Measurements from ENCODE around the gene LACTB. TPM values are rescaled to one million over a fixed set of nuclear protein-coding genes. Genes with fewer than 3 reads are reported as not detected.
"Not testable (repeated sequence)": the region's sequence is repeated elsewhere in the genome, so short reads cannot be mapped to it uniquely, and the experiment has no call there.

Gene LACTB
- total RNA-seq, 4 donors from 2014 or later, result 10.9 to 37.1 (median 12.6) TPM

DNA sequence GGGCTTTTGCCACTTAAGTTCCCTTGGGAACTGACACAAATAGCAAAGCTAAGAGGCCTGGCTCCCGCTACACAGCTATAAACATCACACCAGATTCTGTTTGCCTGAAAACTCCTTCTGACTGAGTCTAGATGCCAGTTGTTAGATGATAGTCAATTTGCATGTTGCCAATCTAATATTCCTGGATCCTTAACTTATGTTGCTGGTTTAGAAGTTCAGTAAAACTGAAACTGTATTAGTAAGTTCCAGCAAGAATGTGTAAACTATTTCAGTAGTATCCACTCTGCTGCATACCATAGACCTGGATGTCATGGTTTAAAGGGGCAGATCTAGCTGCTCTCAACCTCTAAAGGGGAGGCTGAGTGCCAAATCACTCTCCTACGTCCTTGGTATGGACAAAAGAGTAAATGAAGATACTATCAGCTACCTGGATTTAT, 27.1 kb upstream of the LACTB start:
- TF ChIP-seq CTCF (IDR thresholded peaks at IDR 0.05) (no peak), POLR2A (IDR thresholded peaks at IDR 0.05) (no peak)
- DNase-seq, result no peak
- H3K36me3 ChIP-seq, result no peaks in the 10 kb centered on the region
- no peak overlapping the region for H3K4me3 ChIP-seq
- H3K4me1 ChIP-seq, result peaks cover 0 to 7% (median 1%) of the 10 kb centered on the region in 4 donors
- H3K27ac ChIP-seq, result peak overlapping the region in 2 of 4 donors; percentile 19 to 56
- H3K9me3 ChIP-seq, result no peaks in the 10 kb centered on the region
- no peaks in the 10 kb centered on the region for H3K27me3 ChIP-seq

DNA sequence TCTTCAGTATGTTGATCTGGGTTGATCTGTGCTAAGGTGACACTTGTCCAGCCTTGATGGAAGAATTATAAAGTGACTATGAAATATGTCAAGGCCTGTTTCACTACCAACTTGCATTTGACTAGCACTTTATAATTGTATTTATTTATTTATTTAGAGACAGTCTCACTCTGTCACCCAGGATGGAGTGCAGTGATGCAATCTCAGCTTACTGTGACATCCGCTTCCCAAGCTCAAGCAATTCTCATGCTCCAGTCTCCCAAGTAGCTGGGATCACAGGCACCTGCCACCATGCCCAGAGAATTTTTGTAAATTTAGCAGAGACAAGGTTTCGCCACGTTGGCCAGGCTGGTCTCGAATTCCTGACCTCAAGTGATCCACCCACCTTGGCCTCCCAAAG, 25.5 kb upstream of the LACTB start:
- TF ChIP-seq CTCF (IDR thresholded peaks at IDR 0.05) (no peak), POLR2A (IDR thresholded peaks at IDR 0.05) (no peak)

GRCh38 chr15:63098901-63099300, 22.8 kb upstream of the LACTB start:
- not testable (repeated sequence) for H3K4me3 ChIP-seq, H3K36me3 ChIP-seq, H3K27me3 ChIP-seq, H3K9me3 ChIP-seq, H3K4me1 ChIP-seq, DNase-seq, H3K27ac ChIP-seq

More for the DNA sequence above, 25.5 kb upstream of the LACTB start:
- no peak for DNase-seq
- Histone ChIP-seq H3K9me3 (no peaks in the 10 kb centered on the region), H3K4me3 (no peak overlapping the region), H3K27ac (no peak overlapping the region), H3K27me3 (no peaks in the 10 kb centered on the region), H3K36me3 (no peaks in the 10 kb centered on the region), H3K4me1 (peaks cover 0 to 7% (median 1%) of the 10 kb centered on the region in 4 donors)

DNA sequence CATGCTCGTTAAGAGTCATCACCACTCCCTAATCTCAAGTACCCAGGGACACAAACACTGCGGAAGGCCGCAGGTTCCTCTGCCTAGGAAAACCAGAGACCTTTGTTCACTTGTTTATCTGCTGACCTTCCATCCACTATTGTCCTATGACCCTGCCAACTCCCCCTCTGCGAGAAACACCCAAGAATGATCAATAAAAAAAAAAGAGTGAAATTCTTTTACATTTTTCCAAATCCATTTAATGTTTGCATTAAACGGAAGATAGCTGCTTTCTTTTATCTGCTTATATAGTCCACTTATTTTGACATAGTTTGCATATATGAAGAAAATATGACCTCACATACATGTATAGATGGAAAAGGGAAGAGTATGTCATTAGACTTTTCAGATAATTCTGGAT, 22.1 kb upstream of the LACTB start:
- not testable (repeated sequence) for H3K9me3 ChIP-seq, H3K36me3 ChIP-seq, DNase-seq, H3K27ac ChIP-seq, H3K27me3 ChIP-seq, H3K4me3 ChIP-seq, H3K4me1 ChIP-seq

DNA sequence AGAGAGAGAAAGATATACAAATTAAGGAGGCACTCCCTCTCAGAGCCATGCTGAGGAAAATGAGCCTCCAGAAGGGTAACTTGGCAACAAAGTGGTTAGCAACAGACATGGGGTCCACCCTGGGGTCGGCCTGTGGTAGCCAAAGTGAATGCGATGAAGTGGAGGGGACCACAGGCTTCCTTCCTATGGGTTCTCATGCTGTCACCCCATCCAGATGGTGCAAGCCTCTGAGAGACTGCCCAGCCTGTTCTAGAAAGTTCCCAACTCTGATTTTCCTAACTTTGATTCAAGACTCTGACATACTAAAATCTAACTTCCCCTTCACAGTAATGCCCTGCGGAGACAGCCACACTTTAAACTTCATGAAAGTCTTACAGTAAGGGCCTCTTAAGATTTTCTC, 18.2 kb upstream of the LACTB start:
- H3K27ac ChIP-seq, result no peak overlapping the region
- H3K27me3 ChIP-seq, result no peaks in the 10 kb centered on the region
- H3K9me3 ChIP-seq, result no peaks in the 10 kb centered on the region

DNA sequence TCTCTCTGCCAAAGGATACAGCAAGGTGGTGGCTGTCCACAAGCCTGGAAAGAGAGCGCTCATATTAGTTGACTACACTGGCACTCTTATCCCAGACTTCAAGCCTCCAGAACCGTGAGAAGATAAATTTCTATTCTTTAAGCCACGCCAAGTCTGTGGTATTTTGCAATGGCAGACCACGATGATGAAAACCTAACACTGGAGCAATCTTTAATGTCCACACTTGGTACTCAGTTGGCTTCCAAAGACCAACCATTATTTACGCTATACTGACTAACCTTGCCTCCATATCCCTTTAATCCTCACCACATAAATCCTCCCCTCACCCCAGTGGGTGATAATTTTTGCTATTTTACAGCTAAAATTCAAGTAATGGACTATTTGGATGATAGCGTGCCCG, 16.9 kb upstream of the LACTB start:
- H3K4me3 ChIP-seq, result no peak overlapping the region
- TF ChIP-seq POLR2A (IDR thresholded peaks at IDR 0.05), result no peak
- TF ChIP-seq CTCF (IDR thresholded peaks at IDR 0.05), result no peak
- no peaks in the 10 kb centered on the region for H3K9me3 ChIP-seq

More for the DNA sequence above, 18.2 kb upstream of the LACTB start:
- Histone ChIP-seq H3K4me3 (no peak overlapping the region), H3K36me3 (no peaks in the 10 kb centered on the region), H3K4me1 (peaks cover 0 to 8% (median 0%) of the 10 kb centered on the region in 4 donors)
- TF ChIP-seq CTCF (IDR thresholded peaks at IDR 0.05) (no peak), POLR2A (IDR thresholded peaks at IDR 0.05) (no peak)
- no peak for DNase-seq

GRCh38 chr15:63105354-63105753, 16.3 kb upstream of the LACTB start:
- H3K27ac ChIP-seq, DNase-seq, H3K9me3 ChIP-seq: not testable (repeated sequence)

More for the DNA sequence above, 16.9 kb upstream of the LACTB start:
- Histone ChIP-seq H3K36me3 (no peaks in the 10 kb centered on the region), H3K27me3 (no peaks in the 10 kb centered on the region), H3K27ac (no peak overlapping the region), H3K4me1 (peaks cover 0 to 16% (median 0%) of the 10 kb centered on the region in 4 donors)
- DNase-seq, result no peak

More at GRCh38 chr15:63105354-63105753, 16.3 kb upstream of the LACTB start:
- peaks cover 0 to 16% (median 0%) of the 10 kb centered on the region in 4 donors for H3K4me1 ChIP-seq
- not testable (repeated sequence) for H3K4me3 ChIP-seq, H3K27me3 ChIP-seq, H3K36me3 ChIP-seq

Data from Peyer's patch (tissue), 4 donors.